SK-N-MC (cell line): ENCODE measurements around the gene TTLL11.

ENCODE experiments used
- EZH2 ChIP-seq: fragments of 200-600 bp; sonication (generic); IDR thresholded peaks from one replicate; pipeline ENCODE4 v1.6.1; 2017; ENCODE audit warnings: antibody characterized with exemption
- POLR2AphosphoS5 ChIP-seq: IDR thresholded peaks from 2 replicates; pipeline ENCODE4 v1.6.1; 2012; ENCODE audit warnings: mild to moderate bottlenecking, low read depth, low read length, borderline replicate concordance

DNA sequence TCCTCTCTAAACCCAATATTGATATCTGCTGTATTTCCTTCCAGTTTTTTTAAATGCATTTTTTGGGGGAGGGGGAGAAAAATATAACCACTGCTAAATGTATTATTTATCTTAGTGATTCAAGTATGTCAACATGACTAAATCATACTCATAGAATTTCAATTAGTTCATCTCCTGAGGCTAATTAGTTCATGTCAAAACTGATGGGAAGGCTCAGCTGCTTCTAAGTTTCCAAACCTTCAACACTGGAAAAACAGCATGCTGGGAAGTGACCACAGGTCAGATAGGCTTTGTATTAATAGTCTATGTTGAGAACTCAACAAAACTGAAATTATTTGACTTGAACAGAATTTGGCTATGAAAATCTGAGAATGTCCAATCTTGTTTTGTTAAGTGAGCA is 118.7 kb downstream of the TTLL11 start:
- TF ChIP-seq POLR2AphosphoS5 (no peak), EZH2 (no peak)
